GM10248 (cell line): ENCODE results near the gene CRYAA.

Experiments
- CTCF ChIA-PET: fragments of 300-600 bp; sonication (Branson Sonifier 250); formaldehyde crosslinking; extraction: SDS; loops from one replicate; lab custom pipeline; 2021; ENCODE audit warnings: antibody characterized with exemption; lab: Yijun Ruan, JAX
- POLR2A ChIA-PET: fragments of 350-650 bp; sonication (Branson Sonifier 250); formaldehyde crosslinking; extraction: SDS; loops from one replicate; lab custom pipeline; 2020; ENCODE audit warnings: antibody characterized with exemption; lab: Yijun Ruan, JAX
- DNase-seq: peaks from one replicate; pipeline ENCODE4 v3.0.0; 2012; ENCODE audit errors: extremely low spot score
- TF ChIP-seq, protein P1 (sequence below): IDR thresholded peaks from 2 replicates; pipeline ENCODE4 v1.5.1; 2012; ENCODE audit warnings: mild to moderate bottlenecking, low read depth; ENCODE audit errors: extremely low read depth, missing control alignments, control extremely low read depth

The CRYAA gene

DNA sequence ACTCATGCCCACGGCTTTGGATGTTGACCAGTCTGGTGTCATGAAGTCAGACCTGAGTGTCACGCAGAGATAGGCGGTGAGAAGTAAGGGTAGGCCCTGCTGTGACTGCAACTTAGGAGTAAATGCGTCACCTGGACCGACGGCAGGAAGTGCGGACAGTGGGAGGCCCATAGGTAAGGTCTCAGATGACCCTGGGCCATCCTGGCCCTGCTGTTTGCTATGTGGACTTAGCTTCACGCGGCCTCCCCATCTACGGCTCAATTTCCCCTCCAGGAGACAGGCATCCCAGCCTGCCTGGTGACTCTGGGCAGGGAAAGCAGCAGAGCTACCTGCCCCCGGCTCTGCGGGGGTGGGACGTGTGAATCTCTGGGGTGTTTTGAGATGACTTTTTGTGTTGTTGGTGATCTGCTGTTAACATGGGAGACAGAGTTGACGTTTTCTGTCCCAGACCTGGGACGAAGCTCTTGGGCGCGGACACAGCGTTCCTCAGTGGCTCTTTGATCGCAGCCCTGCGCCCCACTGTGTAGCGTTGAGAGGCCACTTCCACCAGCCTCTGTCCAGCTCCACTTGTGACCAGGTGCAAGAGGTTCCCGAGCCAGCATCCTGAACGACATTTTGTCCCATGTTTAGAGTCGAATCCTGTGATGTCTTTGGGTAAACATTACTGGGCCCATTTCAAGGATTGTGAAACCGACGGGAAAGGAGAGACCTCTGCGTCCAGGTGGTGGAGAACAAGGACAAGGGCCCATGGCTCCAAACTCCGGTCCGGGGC is 39.9 kb downstream of the CRYAA start:
- TF ChIP-seq, protein P1, sequence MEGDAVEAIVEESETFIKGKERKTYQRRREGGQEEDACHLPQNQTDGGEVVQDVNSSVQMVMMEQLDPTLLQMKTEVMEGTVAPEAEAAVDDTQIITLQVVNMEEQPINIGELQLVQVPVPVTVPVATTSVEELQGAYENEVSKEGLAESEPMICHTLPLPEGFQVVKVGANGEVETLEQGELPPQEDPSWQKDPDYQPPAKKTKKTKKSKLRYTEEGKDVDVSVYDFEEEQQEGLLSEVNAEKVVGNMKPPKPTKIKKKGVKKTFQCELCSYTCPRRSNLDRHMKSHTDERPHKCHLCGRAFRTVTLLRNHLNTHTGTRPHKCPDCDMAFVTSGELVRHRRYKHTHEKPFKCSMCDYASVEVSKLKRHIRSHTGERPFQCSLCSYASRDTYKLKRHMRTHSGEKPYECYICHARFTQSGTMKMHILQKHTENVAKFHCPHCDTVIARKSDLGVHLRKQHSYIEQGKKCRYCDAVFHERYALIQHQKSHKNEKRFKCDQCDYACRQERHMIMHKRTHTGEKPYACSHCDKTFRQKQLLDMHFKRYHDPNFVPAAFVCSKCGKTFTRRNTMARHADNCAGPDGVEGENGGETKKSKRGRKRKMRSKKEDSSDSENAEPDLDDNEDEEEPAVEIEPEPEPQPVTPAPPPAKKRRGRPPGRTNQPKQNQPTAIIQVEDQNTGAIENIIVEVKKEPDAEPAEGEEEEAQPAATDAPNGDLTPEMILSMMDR = no peak
- CTCF ChIA-PET = interaction anchor here (1.3 kb wide), 1 partner anchor 61 kb away, joined by 3 read pairs; no protein-coding TSS in a partner anchor
- DNase-seq = no peak
- POLR2A ChIA-PET = no interaction called here

DNA sequence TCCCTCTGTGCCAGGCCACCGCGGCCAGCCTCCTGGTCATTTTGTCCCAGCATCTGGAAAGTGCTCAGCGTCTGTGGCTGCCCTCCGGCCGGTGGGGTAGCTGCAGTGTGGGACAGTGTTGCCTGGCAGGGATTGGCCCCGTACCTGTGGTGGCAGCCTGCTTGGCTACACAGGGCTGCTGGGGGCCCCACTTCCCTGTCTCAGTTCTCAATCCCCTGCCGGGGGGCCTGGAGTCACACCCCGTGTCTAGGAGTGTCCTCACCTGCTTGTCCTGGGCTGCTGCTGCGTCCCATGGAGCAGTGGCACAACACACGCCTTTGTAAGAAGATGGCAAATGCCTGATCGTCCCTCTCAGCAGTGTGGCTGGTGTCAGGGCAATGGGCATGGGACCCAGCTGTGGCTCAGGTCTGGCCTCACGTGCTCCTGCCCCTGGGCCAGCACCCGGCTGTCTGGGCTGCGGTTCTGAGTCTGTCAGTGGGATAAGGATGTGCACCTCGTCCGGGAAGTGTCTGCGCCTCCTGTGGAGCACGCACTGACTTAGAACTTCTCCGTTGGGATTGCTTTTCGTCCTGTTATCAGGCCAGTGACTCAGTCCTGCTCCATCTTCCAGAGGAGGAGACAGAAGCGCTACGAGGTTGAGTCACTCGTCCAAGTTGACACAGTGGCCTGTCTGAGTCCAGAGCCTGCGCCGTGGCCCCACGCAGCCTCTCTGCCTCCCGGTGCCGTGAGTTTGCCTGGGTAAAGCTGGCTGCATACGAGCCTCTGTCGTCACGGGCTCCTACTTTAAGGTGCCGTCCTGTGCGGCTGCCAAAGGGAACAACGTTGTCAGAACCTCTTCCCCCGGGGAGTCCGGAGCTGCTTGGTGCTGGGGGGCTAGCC is 41.0 kb downstream of the CRYAA start:
- DNase-seq = no peak
- ChIA-PET CTCF (interaction anchor here (1.2 to 1.4 kb wide), 2 partner anchors 57 to 63 kb away, joined by 3 read pairs; no protein-coding TSS in a partner anchor), POLR2A (no interaction called here)
- TF ChIP-seq, protein P1 = no peak

DNA sequence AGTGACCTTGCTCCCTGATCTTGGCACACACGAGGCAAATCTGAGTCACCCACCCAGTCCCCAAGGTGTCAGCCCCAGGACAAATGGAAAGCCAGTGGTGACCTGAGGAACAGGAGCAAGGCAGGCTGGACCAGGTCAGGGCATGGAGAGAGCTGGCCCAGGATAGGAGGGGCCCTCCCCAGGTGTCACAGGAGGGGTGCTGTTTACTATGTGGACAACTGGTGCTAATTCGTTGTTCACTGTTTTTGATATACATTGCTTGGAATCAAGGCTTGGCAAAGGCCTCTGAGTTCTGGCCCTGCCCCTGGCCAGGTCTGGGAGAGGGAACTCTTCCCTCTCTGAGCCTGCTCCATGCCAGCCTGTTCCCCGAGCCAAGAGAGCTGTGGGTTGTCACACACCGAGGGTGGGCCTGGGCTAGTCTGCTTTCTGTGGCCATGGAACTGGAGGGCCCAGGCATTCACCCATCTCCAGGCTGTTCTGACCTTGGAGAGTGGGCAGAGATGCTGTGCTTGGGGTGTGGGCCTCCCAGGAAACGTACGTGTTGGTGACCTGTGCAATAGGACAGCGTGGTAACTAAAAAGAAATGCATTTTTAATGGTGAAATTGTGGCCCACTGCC is 41.8 kb downstream of the CRYAA start:
- POLR2A ChIA-PET = no interaction called here
- CTCF ChIA-PET = interaction anchor here (1.2 to 1.4 kb wide), 2 partner anchors 56 to 62 kb away, joined by 3 read pairs; no protein-coding TSS in a partner anchor
- no peak for DNase-seq
- TF ChIP-seq, protein P1 = no peak

DNA sequence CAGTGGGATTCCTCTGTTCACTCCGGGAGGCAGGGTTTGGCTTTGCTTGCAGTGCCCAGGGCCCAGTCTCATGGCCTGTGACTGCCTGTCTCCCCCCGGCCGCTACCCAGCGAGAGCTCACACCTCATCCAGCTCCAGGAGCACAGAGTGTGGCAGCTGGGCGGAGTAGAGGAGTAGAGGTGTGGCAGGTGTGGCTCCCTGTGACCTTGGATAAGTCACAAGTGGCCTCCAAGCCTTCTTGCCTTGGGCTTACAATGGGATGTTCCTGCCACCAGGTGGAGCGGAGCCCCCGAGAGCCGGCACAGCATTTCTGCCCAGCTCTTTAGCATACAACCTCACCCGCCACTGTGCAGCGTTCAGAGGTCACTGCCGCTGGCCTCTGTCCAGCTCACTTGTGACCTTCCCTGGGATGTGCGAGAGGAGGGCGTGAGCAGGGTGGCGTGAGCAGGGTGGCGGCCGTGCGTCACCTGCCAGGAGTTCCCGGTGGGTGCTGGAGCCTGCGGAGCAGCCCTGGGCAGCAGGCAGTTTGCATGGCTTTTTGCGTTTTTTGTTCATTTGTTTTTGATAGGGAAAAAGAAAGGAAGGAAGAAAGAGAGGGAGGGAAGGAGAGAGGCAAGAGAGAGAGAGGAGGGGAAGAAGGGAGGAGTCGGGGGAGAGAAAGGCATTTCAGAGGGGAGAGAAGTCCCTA is 42.4 kb downstream of the CRYAA start:
- ChIA-PET CTCF (interaction anchor here (1.2 to 1.4 kb wide), 2 partner anchors 56 to 62 kb away, joined by 3 read pairs; no protein-coding TSS in a partner anchor), POLR2A (no interaction called here)
- no peak for DNase-seq
- TF ChIP-seq, protein P1 = no peak

DNA sequence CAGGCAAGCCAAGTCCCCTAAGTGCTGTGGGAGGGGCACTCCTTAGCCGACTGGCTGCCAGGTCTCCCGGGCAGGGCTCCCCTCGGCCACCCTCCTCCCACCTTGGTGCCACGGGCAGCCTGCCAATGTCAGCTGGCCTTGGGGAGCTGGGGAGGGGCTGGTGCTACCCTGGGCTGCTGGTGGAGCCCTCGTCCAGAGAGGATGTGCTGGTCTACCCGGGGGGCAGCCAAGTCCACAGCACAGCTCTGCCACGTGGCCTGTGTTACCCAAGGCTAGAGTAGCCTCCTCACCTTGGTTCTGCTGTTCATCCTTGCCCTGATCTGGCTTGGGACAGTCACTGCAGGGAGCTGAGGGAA is 42.9 kb downstream of the CRYAA start:
- POLR2A ChIA-PET = no interaction called here
- CTCF ChIA-PET = no interaction called here
- TF ChIP-seq, protein P1 = no peak
- DNase-seq = no peak
